COLO829 (cell line): ENCODE results near the gene TMEM132D.

Source experiments
- DNase-seq: peaks from one replicate; pipeline ENCODE4 v3.0.0; 2012; ENCODE audit warnings: low spot score

TMEM132D gene

GRCh38 chr12:129723260-129723659, 180.6 kb downstream of the TMEM132D start:
- no peak for DNase-seq

DNA sequence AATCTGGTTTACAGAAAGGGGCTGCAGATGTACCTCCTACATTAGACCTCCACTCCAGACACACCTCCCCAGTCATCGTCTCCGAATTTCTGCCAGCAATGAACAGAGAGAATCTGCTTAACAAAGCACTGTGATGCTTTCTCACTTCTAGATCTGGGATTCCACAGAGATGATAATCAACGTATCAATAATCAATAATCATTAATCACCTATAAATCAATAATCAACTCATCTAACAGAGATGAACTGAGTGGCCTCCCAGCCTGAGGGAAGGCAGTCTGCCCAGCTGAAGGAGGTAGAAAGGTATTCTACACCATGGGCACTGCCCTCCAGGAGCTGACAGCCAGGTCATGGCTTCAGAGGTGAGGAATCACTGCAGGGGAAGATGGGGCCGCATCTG, 183.2 kb downstream of the TMEM132D start:
- DNase-seq = no peak

- DNase-seq = no peak
These were observed 184.4 kb downstream of the TMEM132D start for GRCh38 chr12:129719416-129719815.

DNA sequence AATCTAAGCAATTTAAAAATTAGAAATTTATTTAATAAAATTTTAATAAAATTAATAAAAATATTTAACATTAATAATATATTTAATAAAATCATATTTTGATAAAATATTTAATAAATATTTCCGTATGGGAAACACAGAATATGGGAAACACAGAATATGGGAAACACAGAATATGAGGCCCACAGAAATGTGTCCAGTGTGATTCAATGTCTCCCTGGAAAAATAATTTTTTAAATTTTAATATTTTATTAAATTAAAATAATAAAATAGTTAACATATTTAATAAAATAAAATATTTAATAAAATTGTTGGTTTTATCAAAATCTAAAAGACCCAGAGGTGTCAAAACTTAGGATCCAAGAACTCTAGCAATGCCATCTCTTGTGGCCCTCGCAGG, 186.4 kb downstream of the TMEM132D start:
- no peak for DNase-seq

GRCh38 chr12:129716825-129717224, 187.0 kb downstream of the TMEM132D start:
- DNase-seq = no peak

DNA sequence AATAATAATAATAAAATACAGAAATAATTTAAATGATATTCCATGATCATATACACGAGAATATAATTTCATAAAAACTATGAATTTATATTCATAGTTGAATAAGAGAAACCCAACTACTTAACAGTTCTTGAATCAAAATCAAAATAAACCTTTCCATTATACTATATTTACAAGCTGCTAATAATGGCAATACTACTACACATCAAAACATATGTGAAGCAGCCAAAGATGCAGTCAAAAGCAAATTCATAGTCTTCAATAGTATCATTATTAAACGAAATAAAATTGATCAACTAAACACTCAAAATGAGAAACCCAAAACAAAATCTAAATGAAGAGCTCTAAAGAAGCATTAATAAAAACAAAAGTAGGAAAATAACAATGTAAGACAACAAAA, 197.1 kb downstream of the TMEM132D start:
- no peak for DNase-seq

GRCh38 chr12:129704232-129704830, 199.5 kb downstream of the TMEM132D start:
- no peak for DNase-seq

DNA sequence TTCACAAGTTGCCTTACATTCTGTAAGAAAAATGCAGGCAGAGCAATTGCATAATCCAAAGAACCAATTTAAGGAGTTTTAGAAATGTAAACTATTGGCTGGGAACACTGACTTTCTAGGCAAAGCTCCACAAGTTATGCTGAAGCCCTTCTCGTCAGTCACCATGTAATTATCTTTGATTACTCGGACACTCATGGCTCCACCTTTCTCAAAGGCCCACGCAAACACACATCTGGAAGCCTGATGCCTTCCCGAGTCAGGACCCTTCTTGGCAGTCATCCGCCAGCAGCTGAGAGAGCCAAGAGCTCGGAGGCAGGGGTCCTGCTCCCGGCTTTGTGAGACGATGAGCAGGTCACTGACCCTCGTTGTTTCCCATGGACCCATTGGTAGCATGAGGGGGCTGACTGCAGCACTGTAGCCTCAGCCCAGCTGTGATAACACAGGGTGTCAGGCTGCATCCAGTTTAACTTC, 202.2 kb downstream of the TMEM132D start:
- no peak for DNase-seq

DNA sequence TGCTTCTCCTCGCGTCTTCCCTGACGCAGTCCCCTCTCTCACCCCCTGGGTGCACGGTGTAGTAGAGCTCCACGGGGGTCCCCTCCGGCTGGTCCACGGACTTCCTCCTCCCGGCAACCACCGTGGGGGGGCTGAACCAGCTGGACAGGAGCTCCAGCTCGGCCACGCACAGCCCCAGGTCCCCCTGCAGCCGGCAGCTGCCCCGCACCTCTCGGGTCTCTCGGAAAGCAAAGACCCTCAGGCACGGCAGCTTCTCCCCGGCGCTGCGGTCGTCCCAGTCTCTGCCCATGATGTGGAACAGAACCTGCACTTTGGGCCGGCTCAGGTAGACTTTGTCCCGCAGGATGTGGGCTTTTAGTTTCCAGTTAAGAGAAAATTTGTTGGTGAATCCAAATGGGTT, 203.8 kb downstream of the TMEM132D start:
- no peak for DNase-seq

DNA sequence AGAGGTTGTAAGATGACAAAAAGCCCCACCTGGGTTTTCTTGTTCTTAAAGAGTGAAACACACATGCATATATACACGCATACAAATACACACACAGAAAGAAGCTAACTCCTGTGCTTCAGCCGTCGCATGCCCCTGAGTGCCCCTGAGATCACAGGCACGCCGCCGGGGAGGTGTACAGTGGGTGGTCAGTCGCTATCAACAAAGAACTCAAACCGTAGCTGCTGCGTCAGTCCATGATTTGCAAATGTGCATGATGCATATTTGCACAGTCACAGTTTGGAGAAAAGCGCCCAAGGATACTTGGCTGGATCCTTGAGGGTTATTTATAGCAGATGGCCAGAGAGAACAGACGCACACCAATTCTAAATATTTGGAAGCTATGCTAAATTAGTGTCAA, 206.9 kb downstream of the TMEM132D start:
- DNase-seq = no peak

DNA sequence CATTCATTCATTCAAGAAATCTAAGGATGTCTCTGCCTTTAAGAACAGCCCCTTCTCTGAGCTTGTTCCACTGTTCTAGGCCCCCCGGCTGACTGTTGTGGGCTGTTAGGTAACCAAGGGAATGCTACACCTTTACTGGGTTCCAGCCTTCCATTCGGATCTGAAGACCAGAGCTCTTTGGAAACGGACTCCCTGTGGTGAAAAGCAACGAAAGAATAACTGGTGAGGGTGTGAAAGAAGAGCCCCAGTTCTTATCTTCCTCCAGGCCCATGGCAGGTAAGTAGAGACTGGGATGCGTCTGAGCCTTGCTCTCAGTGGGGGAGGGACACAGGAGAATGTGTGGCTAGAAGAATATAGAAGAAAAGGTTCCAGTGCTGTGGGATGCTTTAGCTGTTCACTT, 207.4 kb downstream of the TMEM132D start:
- no peak for DNase-seq

- DNase-seq = no peak
These were observed 210.1 kb downstream of the TMEM132D start for GRCh38 chr12:129693731-129694130.

DNA sequence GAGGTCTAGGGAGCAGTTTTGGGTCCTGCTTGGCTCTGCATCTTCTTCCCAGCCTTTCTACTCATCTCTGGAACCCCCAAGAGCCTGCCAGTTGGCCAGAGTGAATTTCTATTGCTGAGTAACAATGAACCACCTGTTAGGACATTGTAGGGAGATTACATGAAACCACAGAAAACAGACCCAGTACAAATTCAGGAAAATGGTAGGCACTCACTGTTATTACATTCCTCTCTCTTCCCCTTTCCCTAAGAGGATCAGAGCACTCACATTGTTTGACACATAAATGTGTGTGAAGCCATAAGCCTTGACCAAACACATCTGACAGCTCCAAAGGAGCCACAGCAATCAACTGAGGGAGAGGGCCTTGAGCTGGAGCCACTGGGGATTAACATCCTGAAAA, 216.1 kb downstream of the TMEM132D start:
- DNase-seq = no peak

DNA sequence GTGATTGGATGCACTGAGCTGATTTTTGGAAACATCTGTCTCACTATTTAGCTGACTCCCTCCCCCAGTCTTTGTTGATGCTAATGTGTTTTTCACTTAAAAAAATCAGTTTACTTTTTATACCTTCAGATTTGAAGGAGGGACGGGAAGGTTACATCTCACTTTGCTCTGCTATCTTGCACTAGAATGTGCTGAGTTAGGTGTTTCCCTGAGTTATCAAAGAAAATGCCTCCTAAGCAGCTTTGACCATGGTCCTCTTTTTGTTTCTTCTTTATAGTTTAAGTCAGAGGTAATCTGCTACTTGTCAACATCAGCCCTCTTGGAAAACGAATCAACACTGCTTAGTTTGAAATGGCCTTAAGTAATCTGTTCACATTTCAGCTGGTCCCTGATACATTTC, 222.0 kb downstream of the TMEM132D start:
- DNase-seq = no peak

DNA sequence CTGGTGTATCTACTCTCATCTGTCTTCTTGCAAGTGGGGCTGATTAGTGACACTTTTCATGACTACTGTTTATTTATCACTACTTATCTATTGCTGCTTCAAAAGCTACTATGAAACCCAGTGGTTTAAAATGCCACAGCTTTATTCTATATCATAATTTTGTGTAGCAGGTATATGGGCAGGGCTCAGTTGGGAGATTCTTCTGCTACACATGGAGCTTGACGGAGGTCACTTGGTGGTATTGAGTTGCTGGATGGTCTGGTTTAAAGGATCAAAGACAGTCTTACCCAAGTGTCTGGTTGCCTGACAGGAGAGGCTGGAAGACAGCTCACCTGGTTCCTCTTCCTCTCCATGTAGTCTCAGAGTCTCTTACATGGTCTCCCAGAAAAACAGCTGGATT, 222.7 kb downstream of the TMEM132D start:
- no peak for DNase-seq

GRCh38 chr12:129676411-129676810, 227.4 kb downstream of the TMEM132D start:
- no peak for DNase-seq

GRCh38 chr12:129675947-129676346, 227.9 kb downstream of the TMEM132D start:
- no peak for DNase-seq

GRCh38 chr12:129675496-129675895, 228.3 kb downstream of the TMEM132D start:
- no peak for DNase-seq

DNA sequence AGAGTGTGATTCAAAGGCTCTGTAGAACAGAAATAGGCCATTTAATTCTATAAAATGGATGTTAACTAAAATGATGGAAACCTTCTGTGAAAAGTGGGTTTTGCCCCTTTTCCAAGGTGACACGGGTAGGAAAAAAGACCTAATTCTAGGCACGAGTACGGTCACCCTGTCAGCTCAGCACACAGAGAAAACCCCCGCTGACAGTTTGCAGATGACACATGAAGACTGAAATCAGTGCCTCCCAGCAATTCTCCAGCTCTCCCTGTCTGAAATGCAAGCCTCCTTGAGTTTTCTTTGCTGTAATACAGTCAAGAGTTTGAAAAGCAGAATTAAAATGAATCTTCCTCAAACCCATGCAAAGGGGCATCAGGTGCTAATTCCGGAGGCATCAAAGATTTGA, 230.0 kb downstream of the TMEM132D start:
- DNase-seq = no peak

- no peak for DNase-seq
These were observed 231.7 kb downstream of the TMEM132D start for GRCh38 chr12:129672110-129672509.

GRCh38 chr12:129670256-129670920, 233.4 kb downstream of the TMEM132D start:
- no peak for DNase-seq

- no peak for DNase-seq
These were observed 238.4 kb downstream of the TMEM132D start for GRCh38 chr12:129665414-129665813.

DNA sequence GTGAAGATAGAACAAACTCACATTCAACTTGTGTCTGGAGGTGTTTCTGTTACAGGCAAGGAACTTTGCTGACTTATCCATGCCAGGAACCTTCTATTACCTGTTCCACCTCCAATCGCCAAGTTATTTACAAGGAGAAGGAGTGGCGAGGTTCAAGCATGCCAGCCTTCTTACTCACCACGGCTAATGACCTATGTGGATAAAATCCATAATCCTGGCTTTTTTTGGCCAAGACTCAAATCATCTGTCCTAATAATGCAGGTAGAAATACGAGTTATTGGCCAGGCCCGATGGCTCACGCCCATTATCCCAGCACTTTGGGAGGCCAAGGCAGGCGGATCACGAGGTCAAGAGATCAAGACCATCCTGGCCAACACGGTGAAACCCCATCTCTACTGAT, 241.6 kb downstream of the TMEM132D start:
- DNase-seq = no peak

- no peak for DNase-seq
These were observed 242.9 kb downstream of the TMEM132D start for GRCh38 chr12:129660946-129661345.
